Breast epithelium (tissue), 4 donors: ENCODE measurements around the gene DENND5B. TPM values are rescaled to one million over a fixed set of nuclear protein-coding genes. Genes with fewer than 3 reads are reported as not detected.

Source experiments
- DNase-seq, 2 donors: peaks; one replicate each; pipeline ENCODE4 v3.0.0-alpha.2; 2019; ENCODE audit warnings: low spot score in 2 of 2
- H3K27ac ChIP-seq, 2 donors: fragments of 200-600 bp; sonication (generic) in 1 of 2; one replicate each; pipeline ENCODE4 v1.5.1; 2016 to 2019; ENCODE audit warnings: mild to moderate bottlenecking in 1 of 2
- H3K27me3 ChIP-seq, 2 donors: fragments of 200-600 bp; sonication (generic) in 1 of 2; one replicate each; pipeline versions ENCODE4 v1.5.1 to v1.6.0; 2017 to 2019; ENCODE audit warnings: control low read depth in 1 of 2, mild to moderate bottlenecking in 1 of 2
- H3K36me3 ChIP-seq: fragments of 200-600 bp; one replicate; pipeline ENCODE4 v1.5.1; 2019
- H3K4me1 ChIP-seq, 2 donors: fragments of 200-600 bp; sonication (generic); one replicate each; pipeline ENCODE4 v1.5.1; 2016 to 2019; ENCODE audit warnings: control low read depth in 1 of 2
- H3K4me3 ChIP-seq, 3 donors: fragments of 200-600 bp; sonication (generic); 1 replicate in 2 of 3; 2 replicates in 1 of 3; pipeline ENCODE4 v1.5.1; 2016 to 2019; ENCODE audit warnings: mild to moderate bottlenecking in 3 of 3, moderate library complexity in 2 of 3
- H3K9me3 ChIP-seq, 2 donors: fragments of 200-600 bp; sonication (generic) in 1 of 2; one replicate each; pipeline ENCODE4 v1.5.1; 2016 to 2019; ENCODE audit warnings: control low read depth in 1 of 2
- POLR2A ChIP-seq: fragments of 450-650 bp; IDR thresholded peaks from one replicate; pipeline ENCODE4 v1.6.1; 2016; ENCODE audit warnings: antibody characterized with exemption, mild to moderate bottlenecking, moderate library complexity
- POLR2AphosphoS5 ChIP-seq, 3 donors: sonication (generic); formaldehyde crosslinking; IDR thresholded peaks; one replicate each; pipeline ENCODE4 v1.6.1; 2017; ENCODE audit warnings: antibody characterized with exemption in 3 of 3
- intact Hi-C: fragments of 100-400 bp; cut with DNase I; formaldehyde crosslinking; loops from one replicate; pipeline ENCODE4 v1.15.1; 2023; ENCODE audit warnings: low total_unique reads
- total RNA-seq, 3 donors: library from RNA; depleted of rRNA; stranded (reverse); fragments of >200 nt; gene quantifications; one replicate each; pipeline ENCODE4 v1.1.0, GENCODE V29; 2016
- TF ChIP-seq, protein P1 (sequence below), 3 donors: fragments of 450-650 bp; IDR thresholded peaks; one replicate each; pipeline ENCODE4 v1.5.1; 2016 to 2017; ENCODE audit warnings: antibody characterized with exemption in 3 of 3, mild to moderate bottlenecking in 3 of 3, moderate library complexity in 3 of 3

The DENND5B gene
- total RNA-seq, 3 donors from 2014 or later = 16.0 to 18.7 (median 17.7) TPM

DNA sequence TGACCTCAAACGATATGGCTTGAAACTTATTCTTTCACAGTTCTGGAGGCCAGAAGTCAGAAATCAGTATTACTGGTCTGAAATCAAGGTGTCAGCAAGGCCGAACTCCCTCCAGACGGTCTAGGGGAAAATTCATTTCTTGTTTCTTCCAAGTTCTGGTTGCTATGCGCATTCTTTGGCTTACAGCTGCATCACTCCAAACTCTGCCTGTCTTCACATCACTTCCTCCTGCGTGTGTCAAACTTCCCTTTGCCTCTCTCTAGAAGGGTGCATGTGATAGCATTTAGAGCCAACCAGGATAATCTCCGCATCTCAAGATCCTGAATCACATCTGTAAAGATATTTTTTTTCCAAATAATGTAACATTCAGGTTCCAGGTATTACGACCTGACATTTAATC, 62.8 kb downstream of the DENND5B start:
- no peak for DNase-seq
- intact Hi-C loops = no loop called here
- no peaks in the 10 kb centered on the region for H3K36me3 ChIP-seq
- H3K4me3 ChIP-seq = no peak overlapping the region
- no peaks in the 10 kb centered on the region for H3K4me1 ChIP-seq
- H3K9me3 ChIP-seq = no peaks in the 10 kb centered on the region
- TF ChIP-seq POLR2A (no peak), POLR2AphosphoS5 (IDR thresholded peaks at IDR 0.05) (no peak)
- H3K27me3 ChIP-seq = no peaks in the 10 kb centered on the region
- no peak overlapping the region for H3K27ac ChIP-seq

DNA sequence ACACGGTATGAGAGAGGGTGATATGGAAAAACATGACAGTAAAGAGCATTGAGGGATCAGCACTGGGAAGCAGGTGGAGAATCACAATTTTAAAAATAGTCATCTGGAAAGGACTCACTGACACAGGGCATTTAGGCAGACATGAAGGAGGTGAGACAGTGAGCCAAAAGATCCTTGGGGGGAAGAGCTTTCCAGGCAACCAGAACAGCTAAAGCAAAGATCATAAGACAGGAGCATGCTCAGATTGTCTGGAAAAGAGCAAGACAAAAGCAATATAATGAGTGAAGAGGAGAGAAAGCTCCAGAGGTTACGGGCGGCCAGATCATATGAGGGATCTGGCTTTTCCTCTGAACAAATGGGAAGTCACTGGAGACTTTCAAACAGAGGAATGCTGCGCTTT, 63.9 kb downstream of the DENND5B start:
- H3K27ac ChIP-seq = no peak overlapping the region
- intact Hi-C loops = no loop called here
- no peak for DNase-seq
- TF ChIP-seq POLR2A (no peak), POLR2AphosphoS5 (IDR thresholded peaks at IDR 0.05) (no peak)
- TF ChIP-seq, protein P1, sequence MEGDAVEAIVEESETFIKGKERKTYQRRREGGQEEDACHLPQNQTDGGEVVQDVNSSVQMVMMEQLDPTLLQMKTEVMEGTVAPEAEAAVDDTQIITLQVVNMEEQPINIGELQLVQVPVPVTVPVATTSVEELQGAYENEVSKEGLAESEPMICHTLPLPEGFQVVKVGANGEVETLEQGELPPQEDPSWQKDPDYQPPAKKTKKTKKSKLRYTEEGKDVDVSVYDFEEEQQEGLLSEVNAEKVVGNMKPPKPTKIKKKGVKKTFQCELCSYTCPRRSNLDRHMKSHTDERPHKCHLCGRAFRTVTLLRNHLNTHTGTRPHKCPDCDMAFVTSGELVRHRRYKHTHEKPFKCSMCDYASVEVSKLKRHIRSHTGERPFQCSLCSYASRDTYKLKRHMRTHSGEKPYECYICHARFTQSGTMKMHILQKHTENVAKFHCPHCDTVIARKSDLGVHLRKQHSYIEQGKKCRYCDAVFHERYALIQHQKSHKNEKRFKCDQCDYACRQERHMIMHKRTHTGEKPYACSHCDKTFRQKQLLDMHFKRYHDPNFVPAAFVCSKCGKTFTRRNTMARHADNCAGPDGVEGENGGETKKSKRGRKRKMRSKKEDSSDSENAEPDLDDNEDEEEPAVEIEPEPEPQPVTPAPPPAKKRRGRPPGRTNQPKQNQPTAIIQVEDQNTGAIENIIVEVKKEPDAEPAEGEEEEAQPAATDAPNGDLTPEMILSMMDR (IDR thresholded peaks at IDR 0.05) = no peak
- no peak overlapping the region for H3K4me3 ChIP-seq
- no peaks in the 10 kb centered on the region for H3K4me1 ChIP-seq
- no peaks in the 10 kb centered on the region for H3K27me3 ChIP-seq
- no peaks in the 10 kb centered on the region for H3K9me3 ChIP-seq
- H3K36me3 ChIP-seq = no peaks in the 10 kb centered on the region

DNA sequence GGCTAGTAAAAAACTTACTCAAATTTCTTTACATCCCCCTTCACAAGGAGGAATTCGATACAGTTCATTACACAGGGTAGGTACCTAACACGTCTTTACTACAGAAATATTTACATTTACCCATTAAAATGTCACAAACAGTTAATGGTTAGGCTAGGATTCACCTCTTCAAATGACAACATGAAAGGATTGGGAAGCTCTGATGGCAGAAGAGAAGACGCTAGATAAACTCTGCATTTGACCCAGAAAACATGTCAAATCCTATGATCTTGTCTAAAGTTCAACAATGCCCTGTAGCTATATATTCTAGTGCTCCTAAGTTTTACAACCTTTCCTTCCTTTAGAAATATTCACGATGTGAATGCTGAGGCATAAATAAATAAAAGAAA, 64.8 kb downstream of the DENND5B start:
- H3K4me1 ChIP-seq = no peaks in the 10 kb centered on the region
- TF ChIP-seq POLR2A = no peak
- no peak for TF ChIP-seq POLR2AphosphoS5 (IDR thresholded peaks at IDR 0.05)
- TF ChIP-seq, protein P1 (IDR thresholded peaks at IDR 0.05) = no peak
- no peaks in the 10 kb centered on the region for H3K27me3 ChIP-seq
- DNase-seq = no peak
- no peaks in the 10 kb centered on the region for H3K36me3 ChIP-seq
- H3K4me3 ChIP-seq = no peak overlapping the region
- H3K9me3 ChIP-seq = no peaks in the 10 kb centered on the region
- no peak overlapping the region for H3K27ac ChIP-seq
- intact Hi-C loops = no loop called here

DNA sequence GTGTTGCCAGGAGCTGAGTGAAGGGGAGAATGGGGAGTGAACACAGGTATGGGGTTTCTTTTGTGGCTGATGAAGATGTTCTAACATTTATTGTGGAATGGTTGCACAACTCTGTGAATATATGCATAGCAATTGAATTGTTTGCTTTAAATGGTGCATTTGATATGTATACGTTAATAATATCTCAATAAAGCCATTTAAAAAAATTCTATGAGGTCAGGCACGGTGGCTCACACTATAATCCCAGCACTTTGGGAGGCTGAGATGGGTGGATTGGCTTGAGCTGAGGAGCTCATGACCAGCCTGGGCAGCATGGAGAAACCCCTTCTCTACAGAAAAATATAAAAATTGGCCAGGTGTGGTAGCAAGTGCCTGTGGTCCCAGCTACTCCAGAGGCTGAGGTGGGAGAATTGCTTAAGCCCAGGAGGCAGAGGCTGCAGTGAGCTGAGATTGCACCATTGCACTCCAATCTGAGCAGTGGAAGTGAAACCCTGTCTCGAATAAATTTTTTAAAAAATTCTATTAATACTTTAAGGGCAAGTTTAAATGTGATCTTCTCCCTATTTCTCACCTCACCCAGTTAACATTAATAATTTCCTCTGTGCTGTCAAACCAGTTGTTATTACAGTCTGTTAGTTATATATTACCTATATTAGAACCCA, 65.3 kb downstream of the DENND5B start:
- Histone ChIP-seq H3K27me3 (no peaks in the 10 kb centered on the region), H3K9me3 (no peaks in the 10 kb centered on the region), H3K36me3 (no peaks in the 10 kb centered on the region), H3K27ac (no peak overlapping the region), H3K4me3 (no peak overlapping the region), H3K4me1 (no peaks in the 10 kb centered on the region)
- TF ChIP-seq, protein P1 (IDR thresholded peaks at IDR 0.05) = no peak
- TF ChIP-seq POLR2AphosphoS5 (IDR thresholded peaks at IDR 0.05) = no peak
- no peak for TF ChIP-seq POLR2A
- DNase-seq = no peak
- intact Hi-C loops = no loop called here

DNA sequence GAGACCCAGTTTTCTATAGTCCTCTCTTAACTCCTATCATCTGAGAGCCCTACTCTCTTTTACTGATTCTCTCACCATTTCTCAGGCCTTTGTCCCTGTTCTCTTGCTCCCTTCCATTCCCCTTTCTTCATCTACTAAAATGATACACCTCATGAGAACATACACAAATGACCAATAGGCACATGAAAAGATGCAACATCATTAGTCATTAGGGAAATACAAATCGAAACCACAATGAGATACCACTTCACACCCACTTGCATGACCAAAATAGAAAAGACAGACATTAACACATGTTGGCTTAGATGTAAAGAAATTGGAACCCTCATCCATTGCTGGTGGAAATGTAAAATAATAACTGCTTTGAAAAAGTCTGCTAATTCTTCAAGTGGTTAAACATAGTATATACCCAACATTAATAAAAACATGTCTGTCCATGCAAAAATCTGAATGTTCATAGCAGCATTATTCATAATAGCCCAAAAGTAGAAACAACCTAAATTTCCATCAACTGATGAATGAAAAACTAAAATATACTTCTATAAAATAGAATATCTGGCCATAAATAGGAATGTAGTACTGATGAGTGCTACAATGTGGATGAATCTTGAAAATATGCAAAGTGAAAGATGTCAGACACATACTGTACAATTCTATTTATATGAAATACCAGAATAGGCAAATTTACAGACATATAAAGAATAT, 66.0 kb downstream of the DENND5B start:
- Histone ChIP-seq H3K27me3 (no peaks in the 10 kb centered on the region), H3K4me1 (no peaks in the 10 kb centered on the region), H3K4me3 (no peak overlapping the region), H3K27ac (no peak overlapping the region), H3K36me3 (no peaks in the 10 kb centered on the region), H3K9me3 (no peaks in the 10 kb centered on the region)
- intact Hi-C loops = no loop called here
- no peak for TF ChIP-seq POLR2AphosphoS5 (IDR thresholded peaks at IDR 0.05)
- no peak for TF ChIP-seq POLR2A
- TF ChIP-seq, protein P1 (IDR thresholded peaks at IDR 0.05) = no peak
- no peak for DNase-seq
